G401.6 (cell line): ENCODE data around the gene TULP1.
"Not testable (repeated sequence)": the region's sequence is repeated elsewhere in the genome, so short reads cannot be mapped to it uniquely, and the experiment has no call there.

Experiments used
- FAIRE-seq: peaks from 2 replicates; lab custom pipeline; 2012; peaks lifted over from hg19 to GRCh38; lab: Jason Lieb, UNC

The TULP1 gene

DNA sequence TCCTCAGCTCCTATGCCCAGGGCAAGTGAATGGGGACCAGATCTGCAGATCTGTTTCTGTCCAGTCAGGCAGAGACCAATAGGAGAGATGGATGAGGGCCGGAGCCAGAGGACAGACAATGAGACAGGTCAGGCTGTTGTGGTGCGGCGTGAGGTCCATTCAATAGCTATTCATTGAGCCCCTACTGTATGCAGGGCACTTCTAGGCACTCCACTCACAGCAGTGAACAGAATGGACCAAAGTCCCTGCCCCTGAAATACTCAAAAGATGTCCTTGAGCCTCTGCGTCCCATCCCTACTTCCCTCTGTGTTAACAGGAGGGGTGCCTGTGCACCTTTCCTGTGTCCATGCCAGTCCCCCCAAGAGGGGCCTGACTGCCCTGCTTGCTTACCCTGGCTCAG, 8.5 kb upstream of the TULP1 start:
- no peak for FAIRE-seq

DNA sequence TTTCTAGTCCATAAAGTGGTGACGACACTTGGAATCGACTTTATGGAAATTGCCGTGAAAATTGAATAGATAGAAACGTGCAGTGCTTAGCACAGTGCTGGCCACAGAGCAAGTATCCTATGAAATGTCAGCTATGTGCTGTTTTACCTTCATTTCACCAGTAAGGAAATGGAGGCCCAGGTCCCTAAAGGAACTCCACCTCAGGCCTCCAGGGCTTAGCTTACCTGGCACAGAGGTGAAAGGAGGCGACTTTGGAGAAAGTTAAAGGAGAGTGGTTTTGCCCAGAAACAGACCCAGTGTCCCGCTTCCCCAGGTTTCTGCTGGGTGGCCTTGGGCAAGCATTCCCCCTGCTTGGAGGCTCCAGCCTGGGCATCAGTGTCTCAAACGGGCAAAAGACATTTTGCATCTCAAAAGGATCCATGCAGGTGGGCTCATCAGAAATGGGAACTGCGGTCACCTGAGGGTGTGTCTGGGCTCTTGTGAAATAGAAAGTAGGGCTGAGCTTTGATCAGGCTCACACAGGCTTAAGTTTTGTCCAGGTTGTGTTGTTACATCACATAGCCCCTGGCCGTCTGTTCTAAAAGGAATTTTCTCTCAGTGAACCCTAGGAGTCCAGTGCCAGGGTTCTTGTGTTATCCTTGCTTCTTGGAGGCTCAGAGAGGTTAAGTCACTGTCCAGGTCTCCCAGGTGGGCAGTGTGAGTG, 6.8 kb upstream of the TULP1 start:
- FAIRE-seq, result no peak

DNA sequence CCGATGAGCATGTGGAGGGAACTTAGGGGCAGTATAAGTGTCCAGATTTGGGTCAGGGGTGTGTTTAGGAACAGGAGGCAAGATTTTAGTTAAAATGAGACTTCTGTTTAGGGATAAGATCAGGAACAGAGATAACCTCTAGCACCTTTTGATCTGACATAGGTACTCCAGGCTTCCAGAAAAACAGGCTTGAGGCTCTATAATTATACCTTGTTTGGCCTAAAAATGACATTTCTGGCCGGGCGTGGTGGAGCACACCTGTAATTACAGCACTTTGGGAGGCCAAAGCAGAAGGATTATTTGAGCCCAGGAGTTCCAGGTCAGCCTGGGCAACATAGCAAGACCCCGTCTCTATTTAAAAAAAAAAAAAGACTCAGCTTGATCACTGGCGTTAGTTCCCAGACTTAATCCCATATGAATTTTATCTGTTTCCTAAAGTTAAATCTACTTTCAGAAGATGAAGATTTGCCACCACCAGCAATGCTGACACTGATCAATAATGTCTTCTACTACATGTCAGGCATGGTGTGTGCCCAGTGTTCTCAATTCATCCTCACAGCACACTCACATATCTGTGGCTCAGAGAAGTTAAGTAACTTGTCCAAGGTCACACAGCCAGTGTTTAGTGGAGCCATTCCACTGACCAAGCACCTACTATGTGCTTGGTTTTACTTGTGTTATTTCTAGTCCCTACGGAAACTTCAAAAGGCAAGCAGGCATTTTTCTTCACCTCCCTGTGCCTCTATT, 6.0 kb upstream of the TULP1 start:
- FAIRE-seq, result no peak

DNA sequence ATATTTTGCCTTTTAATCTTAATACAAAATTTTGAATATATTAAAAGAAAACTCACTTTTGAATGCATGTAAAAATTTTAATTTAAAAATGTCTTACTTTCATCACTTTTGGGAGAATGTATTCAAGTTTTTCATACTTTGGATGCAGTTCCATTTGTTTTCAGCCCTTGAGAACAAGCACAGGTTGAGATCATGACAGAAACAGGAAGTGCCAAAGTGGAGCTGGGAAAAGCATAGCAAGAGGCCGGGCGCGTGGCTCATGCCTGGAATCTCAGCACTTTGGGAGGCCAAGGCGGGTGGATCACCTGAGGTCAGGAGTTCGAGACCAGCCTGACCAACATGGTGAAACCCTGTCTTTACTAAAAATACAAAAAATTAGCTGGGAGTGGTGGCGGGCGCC, 5.3 kb upstream of the TULP1 start:
- FAIRE-seq, result peak; percentile 42

DNA sequence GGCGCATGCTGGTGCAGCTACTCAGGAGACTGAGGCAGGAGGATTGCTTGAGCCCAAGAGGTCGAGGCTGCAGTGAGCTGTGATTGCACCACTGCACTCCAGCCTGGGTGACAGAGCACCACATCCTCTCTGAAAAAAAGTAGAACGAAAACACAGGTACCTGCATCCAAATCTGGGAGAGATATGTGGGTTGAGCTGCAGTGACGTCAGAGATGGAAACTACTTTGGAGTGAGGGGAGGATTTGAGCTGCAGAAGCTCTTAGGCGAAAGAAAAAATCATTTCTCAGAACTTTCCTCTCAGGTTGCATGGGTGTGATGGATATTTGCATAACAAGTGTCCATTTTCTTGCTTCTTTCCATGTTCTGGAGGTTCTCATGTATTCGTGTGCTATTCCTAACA, 4.0 kb upstream of the TULP1 start:
- FAIRE-seq, result no peak

- FAIRE-seq, result not testable (repeated sequence)
These were observed 3.2 kb upstream of the TULP1 start for GRCh38 chr6:35515939-35516338.

DNA sequence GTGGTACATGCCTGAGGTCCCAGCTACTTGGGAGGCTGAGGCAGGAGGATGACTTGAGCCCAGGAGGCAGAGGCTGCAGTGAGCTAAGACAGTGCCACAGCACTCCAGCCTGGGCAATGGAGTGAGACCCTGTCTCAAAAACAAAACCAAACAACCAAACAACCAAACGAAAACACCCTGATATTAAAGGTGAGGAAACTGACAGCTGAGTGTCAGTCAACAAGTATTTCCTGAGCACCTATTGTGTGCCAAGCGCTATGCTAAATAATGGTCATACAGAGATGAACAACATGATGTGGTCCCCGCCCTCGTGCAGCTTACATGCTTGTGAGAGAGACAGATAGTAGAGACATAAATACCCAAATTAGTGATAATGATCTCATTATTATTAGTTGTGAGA, 1.9 kb upstream of the TULP1 start:
- FAIRE-seq, result no peak

GRCh38 chr6:35512006-35512405, 690 bp downstream of the TULP1 start:
- FAIRE-seq, result no peak

DNA sequence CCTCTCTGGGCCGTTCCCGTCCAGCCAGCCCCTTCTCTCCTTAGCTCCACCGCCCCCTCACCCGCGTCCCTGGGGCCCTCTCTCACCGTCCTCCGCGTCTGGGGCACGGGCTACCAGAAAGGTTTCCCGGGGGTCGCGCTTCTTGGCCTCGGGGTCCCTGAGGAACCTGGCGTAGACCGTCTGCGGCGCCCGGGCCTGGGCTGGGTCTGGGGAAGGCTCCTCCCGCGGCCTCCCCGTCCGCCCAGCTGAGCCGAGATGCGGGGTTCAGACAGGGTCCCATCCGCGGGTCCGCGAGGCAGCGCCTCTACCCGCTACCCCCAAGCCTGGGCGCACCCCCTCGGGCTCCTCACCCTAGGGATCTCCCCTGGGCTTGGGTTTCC, 1.1 kb downstream of the TULP1 start:
- FAIRE-seq, result no peak

GRCh38 chr6:35510916-35511561, 1.7 kb downstream of the TULP1 start:
- no peak for FAIRE-seq

DNA sequence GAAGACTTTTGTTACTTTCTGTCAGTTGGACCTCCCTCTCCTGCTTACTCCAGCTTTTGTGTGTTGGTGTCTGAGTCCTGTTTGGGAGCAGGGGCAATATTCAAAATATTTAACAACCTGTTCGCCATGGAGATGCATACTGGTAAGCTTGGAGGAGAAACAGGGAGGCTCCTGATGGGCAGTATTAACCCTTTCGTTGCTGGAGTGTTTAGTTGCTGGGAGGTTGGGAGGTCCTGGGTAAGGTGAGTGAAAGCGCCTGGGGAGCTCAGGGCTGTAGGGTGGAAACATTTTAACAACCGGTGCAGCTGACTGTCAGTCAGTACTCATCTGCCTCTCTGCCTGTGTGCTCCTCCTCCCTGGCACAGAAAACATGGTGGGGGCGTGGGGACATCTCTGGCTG, 4.2 kb downstream of the TULP1 start:
- no peak for FAIRE-seq

GRCh38 chr6:35508027-35508426, 4.7 kb downstream of the TULP1 start:
- no peak for FAIRE-seq

GRCh38 chr6:35507221-35507620, 5.5 kb downstream of the TULP1 start:
- peak; percentile 48 for FAIRE-seq

- no peak for FAIRE-seq
These were observed 6.2 kb downstream of the TULP1 start for GRCh38 chr6:35506536-35506935.

- FAIRE-seq, result no peak
These were observed 6.7 kb downstream of the TULP1 start for GRCh38 chr6:35505999-35506412.

DNA sequence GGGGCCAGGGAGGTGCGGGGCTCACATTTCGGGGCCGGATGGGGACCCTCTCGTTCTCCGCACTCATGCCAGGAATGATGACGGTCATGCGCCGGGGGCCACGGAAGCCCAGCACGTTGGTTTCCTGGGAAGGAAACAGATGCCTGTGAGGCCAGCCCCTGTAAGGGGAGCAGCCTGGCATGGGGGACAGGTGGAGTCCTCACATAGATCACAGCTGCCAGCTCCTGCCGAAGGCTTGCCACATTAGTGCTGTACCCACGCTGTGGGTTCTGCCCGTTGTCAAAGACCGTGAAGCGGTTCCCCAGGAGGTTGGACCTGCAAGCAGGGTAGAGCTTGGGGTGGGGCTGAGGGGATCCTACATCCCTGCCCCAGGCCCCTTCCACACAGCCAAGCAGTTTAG, 9.2 kb downstream of the TULP1 start:
- no peak for FAIRE-seq

DNA sequence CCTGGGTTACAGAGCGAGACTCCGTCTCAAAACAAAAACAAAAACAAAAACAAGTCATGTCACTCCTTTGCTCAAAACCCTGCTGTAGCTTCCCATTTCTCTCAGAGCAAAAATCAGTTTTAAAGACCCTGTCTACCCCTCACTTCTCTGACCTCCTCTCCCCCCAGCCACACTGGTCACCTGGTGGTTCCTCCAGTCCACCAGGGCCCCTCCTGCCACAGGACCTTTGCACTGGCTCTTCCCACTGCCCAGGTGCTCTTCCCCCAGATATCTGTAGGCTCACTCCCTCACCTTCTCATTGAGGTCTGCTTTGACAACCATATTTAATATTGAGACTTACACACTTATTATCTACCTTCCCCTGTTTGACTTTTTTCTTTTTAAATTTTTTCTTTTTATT, 10.9 kb downstream of the TULP1 start:
- no peak for FAIRE-seq

DNA sequence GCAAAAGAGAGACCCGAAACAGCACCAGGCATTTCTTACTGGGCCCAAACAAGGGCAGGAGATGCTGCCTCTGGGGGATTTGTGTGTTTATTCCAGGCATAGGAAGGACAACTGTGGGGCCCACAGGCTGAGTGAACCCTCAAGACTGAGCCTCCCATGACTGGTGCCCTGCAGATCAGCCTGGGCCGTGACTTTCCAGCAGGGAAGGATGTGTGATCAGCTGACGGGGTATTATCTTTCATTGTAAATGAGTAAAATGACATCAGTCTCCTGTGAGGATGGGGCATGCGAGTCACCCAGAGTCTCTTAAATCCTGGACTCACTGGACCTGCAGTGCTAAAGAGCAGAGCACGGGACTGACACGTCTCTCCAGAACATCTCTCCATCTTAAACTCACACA, 11.9 kb downstream of the TULP1 start:
- no peak for FAIRE-seq

DNA sequence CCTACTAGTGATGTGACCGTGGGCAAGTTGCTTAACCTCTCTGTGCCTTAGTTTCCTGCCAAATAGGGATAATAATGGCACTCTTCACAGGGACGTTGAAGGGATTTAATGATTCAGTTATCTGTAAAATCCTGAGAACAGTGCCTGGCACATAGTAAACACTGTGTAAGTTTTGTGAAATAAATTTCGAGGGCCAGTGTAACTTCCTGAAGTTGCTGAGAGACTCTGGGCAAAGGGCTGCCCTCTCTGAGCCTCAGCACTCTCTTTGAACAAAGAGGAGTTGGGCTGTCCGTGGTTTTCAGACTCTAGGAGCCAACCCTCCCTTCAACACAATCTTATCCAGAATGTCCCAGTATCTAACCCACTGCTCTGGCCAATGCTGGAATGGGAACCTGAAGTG, 13.3 kb downstream of the TULP1 start:
- FAIRE-seq, result no peak

- FAIRE-seq, result no peak
These were observed 14.2 kb downstream of the TULP1 start for GRCh38 chr6:35498422-35499067.

- FAIRE-seq, result no peak
These were observed 14.9 kb downstream of the TULP1 start for GRCh38 chr6:35497571-35498421.
